NCI-H774 (cell line): ENCODE results near the gene MTRF1L.
"Not testable (repeated sequence)": the region's sequence is repeated elsewhere in the genome, so short reads cannot be mapped to it uniquely, and the experiment has no call there.

Experiments
- DNase-seq: peaks from one replicate; lab custom pipeline; 2025; lab: John Stamatoyannopoulos, UW

Gene MTRF1L

GRCh38 chr6:153003366-153003690 is 819 bp upstream of the MTRF1L start:
- DNase-seq = peak; percentile 73

- no peak for DNase-seq
These were observed 519 bp downstream of the MTRF1L start for GRCh38 chr6:153001767-153002612.

GRCh38 chr6:153000790-153001189 is 1.7 kb downstream of the MTRF1L start:
- not testable (repeated sequence) for DNase-seq

- DNase-seq = no peak
These were observed 2.3 kb downstream of the MTRF1L start for GRCh38 chr6:153000243-153000642.

GRCh38 chr6:152999538-152999937 is 3.0 kb downstream of the MTRF1L start:
- not testable (repeated sequence) for DNase-seq

- no peak for DNase-seq
These were observed 8.7 kb downstream of the MTRF1L start for GRCh38 chr6:152993847-152994246.

GRCh38 chr6:152993431-152993830 is 9.1 kb downstream of the MTRF1L start:
- no peak for DNase-seq

GRCh38 chr6:152986978-152987377 is 15.5 kb downstream of the MTRF1L start:
- DNase-seq = no peak

GRCh38 chr6:152985300-152985699 is 17.2 kb downstream of the MTRF1L start:
- not testable (repeated sequence) for DNase-seq

- no peak for DNase-seq
These were observed 18.0 kb downstream of the MTRF1L start for GRCh38 chr6:152984513-152984872.

- DNase-seq = peak; percentile 98
These were observed 18.6 kb downstream of the MTRF1L start for GRCh38 chr6:152983637-152984512.

- peak; percentile 99 for DNase-seq
These were observed 19.4 kb downstream of the MTRF1L start, which contains the start of gene FBXO5 for GRCh38 chr6:152982904-152983636. FBXO5 (minus strand) TSS chr6:152983041; CDS start chr6:152982959, 82 bp downstream.

- no peak for DNase-seq
These were observed 20.3 kb downstream of the MTRF1L start for GRCh38 chr6:152981989-152982903.

GRCh38 chr6:152981219-152981618 is 21.3 kb downstream of the MTRF1L start:
- DNase-seq = no peak

GRCh38 chr6:152980656-152981055 is 21.9 kb downstream of the MTRF1L start:
- DNase-seq = no peak

GRCh38 chr6:152979116-152979515 is 23.4 kb downstream of the MTRF1L start:
- DNase-seq = no peak

- no peak for DNase-seq
These were observed 24.5 kb downstream of the MTRF1L start for GRCh38 chr6:152978058-152978457.

GRCh38 chr6:152977556-152977955 is 25.0 kb downstream of the MTRF1L start:
- DNase-seq = no peak

- no peak for DNase-seq
These were observed 25.8 kb downstream of the MTRF1L start for GRCh38 chr6:152976749-152977148.

GRCh38 chr6:152975204-152975915 is 27.1 kb downstream of the MTRF1L start:
- DNase-seq = no peak

- no peak for DNase-seq
These were observed 28.6 kb downstream of the MTRF1L start for GRCh38 chr6:152973916-152974315.
